Immature natural killer cell (primary cell): ENCODE results near the gene CRYBG1. TPM values are rescaled to one million over a fixed set of nuclear protein-coding genes. Genes with fewer than 3 reads are reported as not detected.

ENCODE experiments used
- DNase-seq, 3 donors: peaks; one replicate each; pipeline ENCODE4 v3.0.0; 2022; ENCODE audit warnings: mixed read lengths in 1 of 3
- H3K27ac Mint-ChIP-seq, 6 donors: one replicate each; pipeline ENCODE4 v1.8.0; 2020; ENCODE audit warnings: mixed read lengths in 6 of 6, mild to moderate bottlenecking in 5 of 6, inconsistent platforms in 4 of 6, moderate library complexity in 3 of 6
- H3K27me3 Mint-ChIP-seq, 3 donors: one replicate each; pipeline ENCODE4 v1.8.0; 2020 to 2021; ENCODE audit warnings: low read depth in 3 of 3, mild to moderate bottlenecking in 3 of 3, mixed read lengths in 3 of 3, moderate library complexity in 3 of 3, inconsistent platforms in 1 of 3
- H3K36me3 Mint-ChIP-seq, 3 donors: one replicate each; pipeline ENCODE4 v1.8.0; 2020; ENCODE audit warnings: mixed read lengths in 3 of 3, inconsistent platforms in 2 of 3, mild to moderate bottlenecking in 2 of 3
- H3K4me1 Mint-ChIP-seq, 2 donors: one replicate each; pipeline ENCODE4 v1.8.0; 2020; ENCODE audit warnings: inconsistent platforms in 2 of 2, mild to moderate bottlenecking in 2 of 2, mixed read lengths in 2 of 2, moderate library complexity in 1 of 2
- H3K4me3 Mint-ChIP-seq, 5 donors: one replicate each; pipeline ENCODE4 v1.8.0; 2020; ENCODE audit warnings: mild to moderate bottlenecking in 5 of 5, mixed read lengths in 5 of 5, inconsistent platforms in 3 of 5, moderate library complexity in 3 of 5
- H3K9me3 Mint-ChIP-seq, 6 donors: one replicate each; pipeline ENCODE4 v1.8.0; 2020; ENCODE audit warnings: mild to moderate bottlenecking in 6 of 6, mixed read lengths in 6 of 6, inconsistent platforms in 4 of 6, moderate library complexity in 3 of 6
- polyA plus RNA-seq, 3 donors: library from polyadenylated mRNA; unstranded; fragments of 300-500 nt; fragmentation: Illumina TruSeq; gene quantifications; one replicate each; pipeline ENCODE4 v1.2.3, GENCODE V29; 2021

Gene CRYBG1
- polyA plus RNA-seq, 3 donors from 2014 or later = 0.42 to 8.4 (median 3.2) TPM

- H3K4me1 Mint-ChIP-seq = peaks cover 11% of the 10 kb centered on the region in 2 donors
- no peak overlapping the region for H3K27ac Mint-ChIP-seq
- no peak for DNase-seq
- H3K36me3 Mint-ChIP-seq = no peaks in the 10 kb centered on the region
- peaks cover 0 to 3% (median 0%) of the 10 kb centered on the region in 6 donors for H3K9me3 Mint-ChIP-seq
- H3K27me3 Mint-ChIP-seq = peaks cover 16 to 30% (median 22%) of the 10 kb centered on the region in 3 donors
- H3K4me3 Mint-ChIP-seq = peak overlapping the region; percentile 77 to 85 (median 78)
Measured at GRCh38 chr6:106359959-106360409, 533 bp upstream of the CRYBG1 start.

GRCh38 chr6:106360989-106361430 is 493 bp downstream of the CRYBG1 start:
- peaks cover 16 to 30% (median 17%) of the 10 kb centered on the region in 3 donors for H3K27me3 Mint-ChIP-seq
- peaks cover 11% of the 10 kb centered on the region in 2 donors for H3K4me1 Mint-ChIP-seq
- H3K4me3 Mint-ChIP-seq = peak overlapping the region; percentile 77 to 86 (median 81)
- no peak overlapping the region for H3K27ac Mint-ChIP-seq
- peaks cover 0 to 3% (median 0%) of the 10 kb centered on the region in 6 donors for H3K9me3 Mint-ChIP-seq
- peak in 2 of 3 donors; percentile 9 to 14 for DNase-seq
- H3K36me3 Mint-ChIP-seq = no peaks in the 10 kb centered on the region

- DNase-seq = no peak
- H3K4me1 Mint-ChIP-seq = peaks cover 11% of the 10 kb centered on the region in 2 donors
- H3K9me3 Mint-ChIP-seq = peaks cover 0 to 3% (median 0%) of the 10 kb centered on the region in 6 donors
- H3K27ac Mint-ChIP-seq = no peak overlapping the region
- H3K4me3 Mint-ChIP-seq = no peak overlapping the region
- H3K27me3 Mint-ChIP-seq = peaks cover 12 to 25% (median 14%) of the 10 kb centered on the region in 3 donors
- H3K36me3 Mint-ChIP-seq = no peaks in the 10 kb centered on the region
Measured at GRCh38 chr6:106363401-106364138, 3.1 kb downstream of the CRYBG1 start.

- Mint-ChIP-seq H3K4me3 (no peak overlapping the region), H3K4me1 (no peaks in the 10 kb centered on the region)
Measured at GRCh38 chr6:106369739-106370138, 9.2 kb downstream of the CRYBG1 start.

GRCh38 chr6:106370639-106371038 is 10.1 kb downstream of the CRYBG1 start:
- Mint-ChIP-seq H3K27me3 (peaks cover 0 to 3% (median 2%) of the 10 kb centered on the region in 3 donors), H3K4me3 (no peak overlapping the region), H3K36me3 (no peaks in the 10 kb centered on the region), H3K27ac (no peak overlapping the region), H3K9me3 (no peaks in the 10 kb centered on the region), H3K4me1 (no peaks in the 10 kb centered on the region)
- no peak for DNase-seq

More at GRCh38 chr6:106369739-106370138, 9.2 kb downstream of the CRYBG1 start:
- H3K27ac Mint-ChIP-seq = no peak overlapping the region
- DNase-seq = no peak
- H3K9me3 Mint-ChIP-seq = no peaks in the 10 kb centered on the region
- no peaks in the 10 kb centered on the region for H3K36me3 Mint-ChIP-seq
- H3K27me3 Mint-ChIP-seq = peaks cover 0 to 3% (median 2%) of the 10 kb centered on the region in 3 donors

GRCh38 chr6:106372838-106373501 is 12.5 kb downstream of the CRYBG1 start:
- Mint-ChIP-seq H3K27ac (no peak overlapping the region), H3K4me3 (no peak overlapping the region), H3K27me3 (peaks cover 0 to 3% (median 3%) of the 10 kb centered on the region in 3 donors), H3K4me1 (no peaks in the 10 kb centered on the region), H3K9me3 (no peaks in the 10 kb centered on the region), H3K36me3 (no peaks in the 10 kb centered on the region)
- DNase-seq = no peak

- DNase-seq = no peak
- Mint-ChIP-seq H3K4me1 (no peaks in the 10 kb centered on the region), H3K27ac (no peak overlapping the region), H3K36me3 (no peaks in the 10 kb centered on the region), H3K9me3 (no peaks in the 10 kb centered on the region), H3K27me3 (peaks cover 3 to 5% (median 5%) of the 10 kb centered on the region in 3 donors), H3K4me3 (no peak overlapping the region)
Measured at GRCh38 chr6:106373502-106374239, 13.2 kb downstream of the CRYBG1 start.

- Mint-ChIP-seq H3K4me1 (no peaks in the 10 kb centered on the region), H3K4me3 (no peak overlapping the region), H3K9me3 (no peaks in the 10 kb centered on the region), H3K36me3 (no peaks in the 10 kb centered on the region), H3K27ac (no peak overlapping the region), H3K27me3 (peaks cover 3 to 6% (median 6%) of the 10 kb centered on the region in 3 donors)
- DNase-seq = no peak
Measured at GRCh38 chr6:106377061-106377540, 16.6 kb downstream of the CRYBG1 start.

GRCh38 chr6:106379951-106380350 is 19.4 kb downstream of the CRYBG1 start:
- H3K4me3 Mint-ChIP-seq = no peak overlapping the region
- peaks cover 3 to 6% (median 6%) of the 10 kb centered on the region in 3 donors for H3K27me3 Mint-ChIP-seq
- no peaks in the 10 kb centered on the region for H3K36me3 Mint-ChIP-seq
- H3K27ac Mint-ChIP-seq = no peak overlapping the region
- no peak for DNase-seq
- H3K4me1 Mint-ChIP-seq = no peaks in the 10 kb centered on the region
- H3K9me3 Mint-ChIP-seq = no peaks in the 10 kb centered on the region

GRCh38 chr6:106380407-106380806 is 19.9 kb downstream of the CRYBG1 start:
- no peaks in the 10 kb centered on the region for H3K4me1 Mint-ChIP-seq
- H3K4me3 Mint-ChIP-seq = no peak overlapping the region
- no peaks in the 10 kb centered on the region for H3K9me3 Mint-ChIP-seq
- H3K27me3 Mint-ChIP-seq = peaks cover 3 to 6% (median 6%) of the 10 kb centered on the region in 3 donors
- no peak overlapping the region for H3K27ac Mint-ChIP-seq
- DNase-seq = no peak
- H3K36me3 Mint-ChIP-seq = no peaks in the 10 kb centered on the region

GRCh38 chr6:106381223-106381622 is 20.7 kb downstream of the CRYBG1 start:
- Mint-ChIP-seq H3K4me3 (no peak overlapping the region), H3K36me3 (no peaks in the 10 kb centered on the region), H3K4me1 (no peaks in the 10 kb centered on the region), H3K27ac (no peak overlapping the region), H3K9me3 (no peaks in the 10 kb centered on the region), H3K27me3 (peaks cover 3 to 6% (median 6%) of the 10 kb centered on the region in 3 donors)
- no peak for DNase-seq

GRCh38 chr6:106381881-106382280 is 21.4 kb downstream of the CRYBG1 start:
- DNase-seq = no peak
- no peak overlapping the region for H3K27ac Mint-ChIP-seq
- peaks cover 2 to 9% (median 6%) of the 10 kb centered on the region in 3 donors for H3K27me3 Mint-ChIP-seq
- H3K36me3 Mint-ChIP-seq = no peaks in the 10 kb centered on the region
- no peaks in the 10 kb centered on the region for H3K4me1 Mint-ChIP-seq
- no peaks in the 10 kb centered on the region for H3K9me3 Mint-ChIP-seq
- H3K4me3 Mint-ChIP-seq = no peak overlapping the region

- Mint-ChIP-seq H3K9me3 (no peaks in the 10 kb centered on the region), H3K4me1 (no peaks in the 10 kb centered on the region), H3K36me3 (no peaks in the 10 kb centered on the region), H3K27me3 (peaks cover under 1 to 6% (median 2%) of the 10 kb centered on the region in 3 donors), H3K27ac (no peak overlapping the region), H3K4me3 (no peak overlapping the region)
- DNase-seq = no peak
Measured at GRCh38 chr6:106383573-106383972, 23.1 kb downstream of the CRYBG1 start.
